Activated CD4-positive, alpha-beta T cell treated with anti-CD3 and anti-CD28 coated beads, Interleukin-2, amount 10 ng/mL, durations not matched to agents 24 days and 14 days (primary cell): ENCODE data around the gene VSTM5. TPM values are rescaled to one million over a fixed set of nuclear protein-coding genes. Genes with fewer than 3 reads are reported as not detected.

Source experiments
- DNase-seq: peaks from one replicate; pipeline ENCODE4 v3.0.0; 2022
- H3K27ac Mint-ChIP-seq: one replicate; pipeline ENCODE4 v1.8.0; 2022; ENCODE audit warnings: mild to moderate bottlenecking, mixed read lengths
- H3K27me3 Mint-ChIP-seq: one replicate; pipeline ENCODE4 v1.8.0; 2022; ENCODE audit warnings: mixed read lengths
- H3K36me3 Mint-ChIP-seq: one replicate; pipeline ENCODE4 v1.8.0; 2022; ENCODE audit warnings: low read depth, mild to moderate bottlenecking, mixed read lengths
- H3K4me1 Mint-ChIP-seq: one replicate; pipeline ENCODE4 v1.8.0; 2021; ENCODE audit warnings: mixed read lengths
- H3K4me3 Mint-ChIP-seq: one replicate; pipeline ENCODE4 v1.8.0; 2022; ENCODE audit warnings: mild to moderate bottlenecking, moderate library complexity, mixed read lengths
- H3K9me3 Mint-ChIP-seq: one replicate; pipeline ENCODE4 v1.8.0; 2021; ENCODE audit warnings: mixed read lengths
- intact Hi-C: fragments of 100-400 bp; cut with micrococcal nuclease; formaldehyde crosslinking; loops from one replicate; pipeline ENCODE4 v1.15.1; 2023
- total RNA-seq: library from RNA; stranded (reverse); gene quantifications from 2 replicates; pipeline ENCODE4 v1.2.3, GENCODE V29; 2022

VSTM5 gene
- total RNA-seq, 1 donor from 2014 or later = not detected

DNA sequence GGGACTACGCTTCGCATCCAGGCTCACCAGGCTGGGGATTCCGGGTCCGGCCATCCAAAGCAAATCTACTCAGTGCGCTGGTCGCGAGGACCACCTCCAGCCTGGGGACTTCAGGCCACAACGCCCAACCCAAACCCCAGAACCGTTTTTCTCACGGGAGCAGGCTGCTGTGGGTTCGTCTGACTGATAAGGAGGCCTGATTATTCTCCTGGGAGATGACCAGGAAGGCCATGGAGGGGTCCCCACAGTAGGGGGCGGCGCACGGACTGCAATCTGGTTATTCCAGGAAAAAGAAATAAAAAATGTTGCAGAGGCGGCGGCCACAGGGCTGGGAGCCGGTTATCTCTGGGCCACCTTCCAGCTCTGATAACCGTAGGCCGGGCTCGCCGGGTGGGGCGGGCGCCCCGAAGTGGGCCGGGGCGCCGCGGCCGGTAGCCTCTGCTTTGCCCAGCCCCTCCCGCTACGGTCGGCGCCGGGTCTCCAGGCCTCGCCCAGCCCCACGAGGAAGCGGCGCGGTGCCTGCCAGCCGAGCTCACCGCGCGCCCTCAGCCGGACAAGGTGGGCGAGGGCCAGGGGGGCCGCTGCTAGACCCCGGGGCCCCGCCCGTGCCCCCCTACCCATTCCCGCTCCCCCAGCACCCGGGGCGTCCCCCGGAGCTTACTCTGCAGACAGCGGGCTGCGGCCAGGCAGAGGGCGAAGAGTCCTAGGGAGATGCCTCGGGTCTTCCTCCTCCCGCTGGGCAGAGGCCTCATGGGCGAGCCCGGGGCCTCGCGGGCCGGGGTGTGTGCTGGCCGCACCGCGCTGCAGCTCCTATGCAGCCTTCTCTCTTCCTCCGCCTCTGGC, 446 bp downstream of the VSTM5 start:
- H3K4me1 Mint-ChIP-seq = no peaks in the 10 kb centered on the region
- H3K27me3 Mint-ChIP-seq = peaks cover 28% of the 10 kb centered on the region
- no peak for DNase-seq
- H3K27ac Mint-ChIP-seq = no peak overlapping the region
- intact Hi-C loops = no loop called here
- H3K9me3 Mint-ChIP-seq = no peaks in the 10 kb centered on the region
- no peaks in the 10 kb centered on the region for H3K36me3 Mint-ChIP-seq
- H3K4me3 Mint-ChIP-seq = peak overlapping the region; percentile 1

DNA sequence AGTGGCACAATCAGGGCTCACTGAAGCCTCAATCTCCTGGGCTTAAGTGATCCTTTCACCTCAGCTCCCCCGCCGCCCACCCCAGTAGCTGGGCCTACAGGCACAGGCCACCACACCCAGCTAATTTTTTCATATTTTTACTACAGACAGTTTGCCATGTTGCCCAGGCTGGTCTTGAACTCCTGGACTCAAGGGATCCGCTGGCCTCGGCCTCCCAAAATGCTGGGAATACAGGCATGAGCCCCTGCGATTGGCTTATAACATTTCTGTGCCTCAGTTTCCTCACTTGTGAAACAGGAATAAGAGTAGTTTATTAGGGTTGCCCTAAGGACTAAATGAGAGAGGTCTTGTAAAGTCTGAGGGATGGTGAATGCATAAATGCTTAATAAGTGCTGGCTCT, 1.2 kb downstream of the VSTM5 start:
- Mint-ChIP-seq H3K36me3 (no peaks in the 10 kb centered on the region), H3K4me1 (no peaks in the 10 kb centered on the region), H3K4me3 (peak overlapping the region; percentile 1), H3K27me3 (peaks cover 28% of the 10 kb centered on the region), H3K27ac (no peak overlapping the region), H3K9me3 (no peaks in the 10 kb centered on the region)
- no peak for DNase-seq
- intact Hi-C loops = no loop called here

DNA sequence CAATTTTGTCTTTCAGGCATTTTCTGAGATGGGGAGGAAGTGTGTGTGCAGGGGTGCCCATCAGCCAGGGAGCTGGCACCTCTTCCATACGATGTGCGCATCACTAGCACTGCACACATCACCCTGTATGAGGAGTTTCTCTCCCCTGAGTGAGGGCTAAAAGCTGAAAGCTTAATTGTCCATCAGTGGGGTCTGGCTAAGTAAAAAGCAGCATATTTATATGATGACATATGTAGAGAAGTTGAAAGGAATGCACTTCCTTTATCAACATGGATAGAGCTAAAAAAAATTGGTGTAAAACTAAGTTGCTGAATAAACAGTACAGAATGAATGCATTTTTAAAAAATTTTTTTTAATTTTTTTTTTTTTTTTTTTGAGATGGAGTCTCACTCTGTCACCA, 4.0 kb downstream of the VSTM5 start:
- intact Hi-C loops = no loop called here
- Mint-ChIP-seq H3K4me1 (no peaks in the 10 kb centered on the region), H3K27me3 (peaks cover 20% of the 10 kb centered on the region), H3K36me3 (no peaks in the 10 kb centered on the region), H3K4me3 (no peak overlapping the region), H3K9me3 (no peaks in the 10 kb centered on the region), H3K27ac (no peak overlapping the region)
- no peak for DNase-seq

DNA sequence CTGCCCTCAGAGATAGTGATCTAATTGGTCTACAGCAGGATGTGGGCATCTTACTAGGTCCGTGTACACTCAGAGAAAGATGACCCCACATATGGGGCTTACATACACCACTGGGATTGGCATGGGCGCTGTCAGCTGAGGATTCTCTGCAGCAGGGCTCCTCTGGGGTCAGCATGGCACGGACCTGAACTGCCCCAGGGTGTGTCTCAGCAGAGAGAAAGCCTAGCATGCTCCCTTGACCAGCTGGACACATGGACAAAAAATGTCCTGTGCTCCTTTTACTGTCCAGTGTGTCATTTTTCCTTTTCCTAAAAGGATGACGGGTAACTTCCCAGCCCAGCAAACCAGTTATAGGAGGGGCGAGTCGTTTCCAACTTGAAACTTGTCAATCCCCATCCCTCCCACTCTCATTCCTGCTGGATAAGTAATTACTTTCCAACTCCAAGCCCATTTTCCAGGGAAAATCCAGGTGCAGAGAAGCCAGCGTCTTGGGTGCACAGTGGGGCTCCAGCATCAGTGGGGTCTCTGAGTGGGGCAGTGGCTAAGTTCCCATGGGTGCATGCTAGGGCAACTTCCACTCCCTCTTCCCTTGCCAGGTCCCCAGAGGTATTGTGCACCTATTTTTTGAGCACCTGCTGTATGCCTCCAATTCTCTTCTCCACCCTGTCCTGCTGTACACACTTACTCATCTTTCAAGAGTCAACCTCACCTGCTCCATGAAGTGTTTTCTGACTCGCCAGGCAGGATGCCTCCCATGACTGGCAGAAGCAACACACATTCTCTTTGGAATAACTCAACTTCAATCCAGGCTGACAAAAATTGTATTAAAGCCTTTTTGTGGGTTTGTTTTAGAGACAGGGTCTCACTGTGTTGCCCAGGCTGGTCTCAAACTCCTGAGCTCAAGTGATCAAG, 5.0 kb downstream of the VSTM5 start:
- Mint-ChIP-seq H3K4me1 (no peaks in the 10 kb centered on the region), H3K9me3 (no peaks in the 10 kb centered on the region), H3K27ac (no peak overlapping the region), H3K36me3 (no peaks in the 10 kb centered on the region), H3K4me3 (no peak overlapping the region), H3K27me3 (peaks cover 11% of the 10 kb centered on the region)
- intact Hi-C loops = no loop called here
- DNase-seq = no peak

DNA sequence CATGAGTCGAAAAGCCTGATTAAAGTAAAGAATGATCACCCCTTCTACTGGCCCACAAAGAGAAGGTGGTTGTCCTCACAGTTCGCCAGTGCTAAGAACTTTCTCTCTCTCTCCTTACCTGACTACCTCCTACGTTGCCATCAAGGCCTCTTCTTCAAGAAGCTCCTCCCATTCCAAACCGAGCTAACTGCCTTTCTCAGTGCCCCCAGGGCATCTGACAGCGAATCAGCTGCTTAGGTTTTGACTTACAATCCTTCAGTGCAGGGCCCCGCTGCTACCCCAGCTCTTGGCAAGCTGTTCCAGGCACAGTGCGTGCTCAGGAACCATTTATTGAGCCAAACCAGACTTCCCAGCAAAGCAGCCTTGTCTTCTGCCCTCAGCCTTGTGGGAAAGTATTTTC, 5.8 kb downstream of the VSTM5 start:
- H3K27me3 Mint-ChIP-seq = peaks cover 8% of the 10 kb centered on the region
- no peak for DNase-seq
- no peaks in the 10 kb centered on the region for H3K9me3 Mint-ChIP-seq
- no peaks in the 10 kb centered on the region for H3K4me1 Mint-ChIP-seq
- intact Hi-C loops = no loop called here
- no peak overlapping the region for H3K27ac Mint-ChIP-seq
- no peaks in the 10 kb centered on the region for H3K36me3 Mint-ChIP-seq
- H3K4me3 Mint-ChIP-seq = no peak overlapping the region

DNA sequence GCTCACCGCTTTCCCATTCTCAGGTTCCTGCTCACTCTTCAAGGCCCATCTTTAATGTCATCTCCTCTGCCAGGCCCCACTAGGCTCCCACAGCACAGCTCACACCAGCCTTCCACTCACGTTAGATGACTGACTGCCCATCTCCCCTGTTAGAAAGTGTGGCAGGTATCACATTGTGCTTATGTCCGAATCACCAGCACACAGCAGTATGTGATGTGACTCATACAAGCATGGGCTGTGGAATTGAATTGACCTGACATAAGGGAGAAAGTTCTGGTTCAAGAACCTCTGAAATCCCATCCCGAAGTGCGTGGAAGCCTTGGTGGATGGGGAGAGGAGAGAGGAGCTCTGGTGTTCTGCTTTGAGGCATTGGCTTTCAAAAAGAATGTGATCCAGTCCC, 6.5 kb downstream of the VSTM5 start:
- intact Hi-C loops = no loop called here
- no peak for DNase-seq
- Mint-ChIP-seq H3K4me3 (no peak overlapping the region), H3K36me3 (no peaks in the 10 kb centered on the region), H3K27ac (no peak overlapping the region), H3K4me1 (no peaks in the 10 kb centered on the region), H3K27me3 (peaks cover 5% of the 10 kb centered on the region), H3K9me3 (no peaks in the 10 kb centered on the region)

DNA sequence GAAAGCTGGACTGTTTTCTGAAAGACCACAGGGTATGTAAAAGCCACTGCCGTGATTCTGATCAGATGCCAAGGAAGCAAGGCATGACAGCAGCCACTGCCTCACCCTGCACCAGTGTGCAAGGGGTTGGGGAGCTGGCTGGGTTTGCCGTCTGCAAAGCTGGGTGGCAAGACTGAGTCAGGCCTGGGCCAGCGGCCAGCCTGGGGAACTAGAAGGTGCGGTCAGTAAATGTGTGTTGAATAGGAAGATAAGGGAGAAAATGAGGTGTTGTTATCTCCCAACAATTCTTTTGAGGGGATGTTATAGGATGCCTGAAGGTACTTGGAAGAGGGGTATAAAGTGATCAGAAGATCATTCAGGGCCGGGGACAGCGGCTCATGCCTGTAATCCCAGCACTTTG, 8.0 kb downstream of the VSTM5 start:
- H3K4me3 Mint-ChIP-seq = no peak overlapping the region
- H3K4me1 Mint-ChIP-seq = no peaks in the 10 kb centered on the region
- H3K36me3 Mint-ChIP-seq = no peaks in the 10 kb centered on the region
- no peak for DNase-seq
- intact Hi-C loops = no loop called here
- H3K9me3 Mint-ChIP-seq = no peaks in the 10 kb centered on the region
- H3K27me3 Mint-ChIP-seq = peaks cover 2% of the 10 kb centered on the region
- H3K27ac Mint-ChIP-seq = no peak overlapping the region

DNA sequence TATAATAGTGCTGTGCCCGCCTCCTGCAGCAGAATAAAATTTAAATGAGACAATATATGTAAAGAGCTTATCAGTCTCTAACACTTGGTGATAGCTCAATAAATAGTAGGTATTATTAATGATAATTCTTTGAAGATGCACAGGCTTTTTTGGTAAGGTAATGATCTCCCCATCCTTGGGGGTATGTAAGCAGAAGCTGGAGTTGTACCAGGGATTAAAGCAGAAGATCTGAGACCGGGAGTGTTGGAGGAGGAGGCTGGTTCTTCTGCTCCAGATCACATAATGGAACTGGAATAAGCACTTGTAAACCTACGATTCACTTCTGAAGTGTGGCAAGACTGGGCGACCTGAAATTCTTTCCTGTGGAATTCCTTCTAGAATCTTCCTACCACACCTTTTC, 8.4 kb downstream of the VSTM5 start:
- no peak overlapping the region for H3K27ac Mint-ChIP-seq
- H3K27me3 Mint-ChIP-seq = peaks cover 2% of the 10 kb centered on the region
- intact Hi-C loops = no loop called here
- no peak overlapping the region for H3K4me3 Mint-ChIP-seq
- H3K9me3 Mint-ChIP-seq = no peaks in the 10 kb centered on the region
- no peak for DNase-seq
- no peaks in the 10 kb centered on the region for H3K36me3 Mint-ChIP-seq
- no peaks in the 10 kb centered on the region for H3K4me1 Mint-ChIP-seq

DNA sequence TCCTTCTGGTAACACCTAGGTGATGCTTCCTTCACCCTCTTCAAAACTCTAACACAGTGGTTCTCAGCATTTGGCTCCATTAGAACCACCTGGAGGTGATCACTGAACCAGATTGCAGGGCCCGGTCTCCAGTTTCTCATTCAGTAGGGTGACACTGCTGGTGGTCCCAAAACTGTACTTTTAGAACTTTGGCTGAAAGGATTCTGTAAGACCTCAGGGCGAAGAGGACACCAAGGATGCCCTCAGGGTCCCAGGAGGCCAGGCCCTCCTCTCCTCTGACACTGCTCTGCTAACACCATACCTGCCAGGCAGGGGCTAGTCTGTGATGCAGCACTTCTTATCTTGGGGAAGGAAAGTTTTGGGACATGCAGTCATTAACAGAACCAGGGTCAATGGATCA, 9.0 kb downstream of the VSTM5 start:
- Mint-ChIP-seq H3K27ac (no peak overlapping the region), H3K9me3 (no peaks in the 10 kb centered on the region), H3K36me3 (no peaks in the 10 kb centered on the region), H3K4me1 (no peaks in the 10 kb centered on the region), H3K27me3 (peaks cover 2% of the 10 kb centered on the region), H3K4me3 (no peak overlapping the region)
- DNase-seq = no peak
- intact Hi-C loops = no loop called here

DNA sequence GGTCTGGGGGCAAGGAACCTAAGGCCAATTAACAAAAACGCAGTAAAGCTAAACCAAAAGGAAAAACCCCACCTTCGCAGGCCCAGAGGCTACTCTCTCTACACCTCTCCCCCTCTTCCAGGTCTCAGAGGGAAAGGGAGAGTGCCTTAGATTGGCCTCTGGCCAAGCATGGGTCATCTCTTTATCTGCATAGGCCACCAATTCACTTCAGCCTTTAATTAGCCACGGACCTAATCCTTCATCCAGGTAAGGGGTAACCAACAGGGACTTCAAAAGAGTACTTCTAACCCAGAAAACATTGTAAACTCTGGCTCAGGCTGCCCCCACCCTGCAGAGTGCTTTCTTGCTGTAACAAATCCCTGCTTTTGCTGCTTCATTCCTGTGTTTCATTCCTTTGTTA, 9.4 kb downstream of the VSTM5 start:
- no peak for DNase-seq
- intact Hi-C loops = no loop called here
- Mint-ChIP-seq H3K27ac (no peak overlapping the region), H3K4me1 (no peaks in the 10 kb centered on the region), H3K9me3 (no peaks in the 10 kb centered on the region), H3K27me3 (peaks cover 2% of the 10 kb centered on the region), H3K36me3 (no peaks in the 10 kb centered on the region), H3K4me3 (no peak overlapping the region)

DNA sequence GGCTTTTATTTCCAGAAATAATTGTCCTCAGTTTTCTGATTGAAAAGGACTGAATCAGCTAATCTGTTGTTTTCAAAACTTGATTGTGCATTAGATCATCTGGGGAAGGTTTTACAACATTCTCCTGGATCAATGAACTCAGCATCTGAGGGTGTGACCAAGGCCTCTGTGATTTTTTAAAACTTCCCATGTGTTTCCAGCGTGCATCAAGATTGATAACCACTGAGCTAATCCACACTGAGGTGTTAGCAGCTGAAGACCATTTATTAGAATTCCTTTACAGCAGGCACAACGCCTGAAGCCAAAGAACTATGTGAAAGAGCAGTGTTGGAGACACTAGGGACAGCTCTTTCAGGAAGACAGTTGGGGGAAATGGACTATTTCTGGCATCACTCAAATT, 10.2 kb downstream of the VSTM5 start:
- H3K27me3 Mint-ChIP-seq = peaks cover 2% of the 10 kb centered on the region
- DNase-seq = no peak
- no peaks in the 10 kb centered on the region for H3K4me1 Mint-ChIP-seq
- H3K4me3 Mint-ChIP-seq = no peak overlapping the region
- H3K27ac Mint-ChIP-seq = no peak overlapping the region
- H3K36me3 Mint-ChIP-seq = no peaks in the 10 kb centered on the region
- intact Hi-C loops = no loop called here
- H3K9me3 Mint-ChIP-seq = no peaks in the 10 kb centered on the region

DNA sequence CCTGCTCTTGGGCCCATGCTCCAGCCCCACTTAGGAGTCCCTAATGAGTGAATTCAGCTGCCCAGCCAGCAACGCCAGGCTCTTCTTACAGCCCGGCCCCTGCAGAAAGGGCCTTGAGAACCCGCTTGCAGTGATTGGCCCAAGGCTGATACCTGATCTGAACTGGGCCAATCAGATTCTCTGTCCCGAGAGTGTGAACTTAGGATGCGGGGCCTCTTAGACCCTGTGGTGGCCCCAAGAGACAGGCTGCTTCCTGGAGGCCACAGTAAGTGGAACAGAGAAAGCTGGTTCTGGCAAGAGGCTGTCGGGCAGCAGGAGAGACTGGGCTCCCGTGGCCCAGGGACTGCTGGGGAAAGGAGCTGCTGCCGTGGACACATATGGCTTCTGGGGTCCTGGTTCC, 11.5 kb downstream of the VSTM5 start:
- no peak overlapping the region for H3K4me3 Mint-ChIP-seq
- intact Hi-C loops = no loop called here

DNA sequence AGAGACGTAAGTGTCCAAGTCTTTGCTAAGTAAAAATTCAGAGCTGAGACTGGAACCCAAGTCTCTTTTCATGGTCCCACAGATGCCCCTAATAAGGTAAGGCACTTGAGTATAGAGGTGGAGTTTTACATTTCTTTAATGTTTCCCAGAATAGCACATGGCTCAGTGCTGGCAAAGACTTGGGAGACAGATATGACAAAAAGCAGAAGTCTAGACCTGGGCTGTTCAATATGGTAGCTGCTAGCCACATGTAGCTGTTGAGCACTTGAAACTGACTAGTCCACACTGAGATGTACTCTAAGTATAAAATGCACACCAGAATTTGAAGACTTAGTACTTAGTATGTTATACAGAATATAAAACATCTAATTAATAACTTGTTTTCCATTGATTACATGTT, 17.6 kb downstream of the VSTM5 start:
- H3K4me3 Mint-ChIP-seq = no peak overlapping the region
- no peak for DNase-seq
- no peaks in the 10 kb centered on the region for H3K4me1 Mint-ChIP-seq
- intact Hi-C loops = no loop called here
- no peaks in the 10 kb centered on the region for H3K9me3 Mint-ChIP-seq
- H3K27ac Mint-ChIP-seq = no peak overlapping the region
- H3K36me3 Mint-ChIP-seq = no peaks in the 10 kb centered on the region
- H3K27me3 Mint-ChIP-seq = peaks cover 4% of the 10 kb centered on the region

More for the DNA sequence above, 11.5 kb downstream of the VSTM5 start:
- Mint-ChIP-seq H3K27ac (no peak overlapping the region), H3K27me3 (peaks cover 3% of the 10 kb centered on the region), H3K4me1 (no peaks in the 10 kb centered on the region), H3K9me3 (no peaks in the 10 kb centered on the region), H3K36me3 (no peaks in the 10 kb centered on the region)
- DNase-seq = no peak

DNA sequence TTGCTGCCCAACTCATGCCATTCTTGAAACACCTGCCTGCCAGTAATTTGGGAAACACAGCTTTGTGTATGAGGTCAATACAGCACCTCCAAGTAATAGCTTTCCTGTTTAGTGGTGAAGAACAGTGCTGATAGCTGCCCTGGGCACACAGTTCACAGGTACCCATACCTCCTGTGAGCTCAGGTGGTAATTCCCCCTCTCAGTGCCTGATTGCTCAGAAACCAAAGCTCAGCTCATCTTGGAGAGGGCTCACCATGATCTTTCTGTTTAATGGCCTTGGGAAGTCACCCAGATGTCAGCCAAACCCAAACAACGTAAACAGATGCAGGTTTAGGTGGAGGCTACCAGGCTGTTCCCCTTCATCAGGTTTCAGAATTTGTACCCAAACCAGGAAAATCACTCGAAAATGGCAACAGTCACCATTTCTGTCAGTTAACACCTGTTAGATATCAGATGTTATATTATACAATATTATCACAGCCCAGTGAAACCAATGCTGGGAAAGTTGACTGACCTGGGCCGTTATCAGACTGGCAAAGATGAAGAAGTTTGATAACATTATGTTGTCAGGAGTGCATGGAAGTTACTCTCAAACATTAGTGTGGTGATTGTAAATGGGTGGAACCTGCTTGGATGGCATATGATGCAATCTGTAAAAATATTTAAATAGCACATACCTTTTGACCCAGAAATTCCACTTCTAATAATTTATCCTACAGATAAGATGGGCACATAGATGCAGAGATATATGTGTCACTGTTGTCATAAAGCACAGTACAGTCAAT, 18.9 kb downstream of the VSTM5 start:
- Mint-ChIP-seq H3K4me3 (no peak overlapping the region), H3K27me3 (peaks cover 7% of the 10 kb centered on the region), H3K4me1 (no peaks in the 10 kb centered on the region), H3K9me3 (no peaks in the 10 kb centered on the region), H3K27ac (no peak overlapping the region), H3K36me3 (no peaks in the 10 kb centered on the region)
- intact Hi-C loops = no loop called here
- no peak for DNase-seq
